DOHH2 (cell line): Measurements from ENCODE around the gene WWOX.

Source experiments
- H3F3A ChIP-seq: fragments of 200-600 bp; sonication (generic), shearing (Covaris generic); 2 replicates; pipeline ENCODE4 v1.6.0; 2016; ENCODE audit warnings: antibody characterized with exemption, mild to moderate bottlenecking; ENCODE audit not compliant: control insufficient read depth, insufficient read depth
- H3K27ac ChIP-seq: fragments of 200-600 bp; sonication (generic); 2 replicates; pipeline ENCODE4 v1.5.1; 2014; ENCODE audit warnings: low read depth, mild to moderate bottlenecking, low read length, moderate library complexity
- H3K27me3 ChIP-seq: fragments of 200-600 bp; sonication (generic); 2 replicates; pipeline ENCODE4 v1.6.1; 2014; ENCODE audit warnings: mild to moderate bottlenecking, low read length, mixed read lengths; ENCODE audit not compliant: control insufficient read depth
- H3K36me3 ChIP-seq: fragments of 200-600 bp; sonication (generic); 2 replicates; pipeline ENCODE4 v1.6.1; 2014; ENCODE audit warnings: mild to moderate bottlenecking, low read length, moderate library complexity, mixed read lengths; ENCODE audit not compliant: control insufficient read depth
- H3K4me1 ChIP-seq: fragments of 200-600 bp; sonication (generic); 2 replicates; pipeline ENCODE4 v1.6.1; 2014; ENCODE audit warnings: mild to moderate bottlenecking, low read length, mixed read lengths; ENCODE audit not compliant: control insufficient read depth
- H3K4me2 ChIP-seq: fragments of 200-600 bp; sonication (generic); 2 replicates; pipeline ENCODE4 v1.6.0; 2014; ENCODE audit warnings: mild to moderate bottlenecking, low read length, moderate library complexity
- H3K4me3 ChIP-seq: fragments of 200-600 bp; sonication (generic); 2 replicates; pipeline ENCODE4 v1.5.1; 2014; ENCODE audit warnings: mild to moderate bottlenecking, low read length, mixed read lengths
- H3K79me2 ChIP-seq: fragments of 200-600 bp; sonication (generic); 2 replicates; pipeline ENCODE4 v1.6.1; 2014; ENCODE audit warnings: mild to moderate bottlenecking, low read length, mixed read lengths; ENCODE audit not compliant: control insufficient read depth
- H3K9me2 ChIP-seq: fragments of 200-600 bp; sonication (generic); replicated peaks from 2 replicates; pipeline ENCODE4 v1.6.1; 2014; ENCODE audit warnings: mild to moderate bottlenecking, low read length, mixed read lengths; ENCODE audit not compliant: control insufficient read depth
- H3K9me3 ChIP-seq: fragments of 200-600 bp; sonication (generic); 2 replicates; pipeline ENCODE4 v1.6.1; 2014; ENCODE audit warnings: antibody characterized with exemption, low read length, mixed read lengths; ENCODE audit not compliant: control insufficient read depth, insufficient read depth
- H4K20me1 ChIP-seq: fragments of 200-600 bp; sonication (generic); 2 replicates; pipeline ENCODE4 v1.6.0; 2014; ENCODE audit warnings: low read depth, mild to moderate bottlenecking, antibody characterized with exemption, low read length, moderate library complexity; ENCODE audit not compliant: control insufficient read depth, insufficient read depth
- CTCF ChIP-seq: fragments of 200-600 bp; sonication (generic); IDR thresholded peaks from one replicate; pipeline ENCODE4 v1.5.1; 2014; ENCODE audit warnings: antibody characterized with exemption, mild to moderate bottlenecking, low read depth, low read length; ENCODE audit not compliant: poor library complexity, severe bottlenecking
- EZH2phosphoT487 ChIP-seq: fragments of 200-600 bp; sonication (generic); IDR thresholded peaks from 2 replicates; pipeline ENCODE4 v1.6.1; 2017; ENCODE audit warnings: borderline replicate concordance, mild to moderate bottlenecking, antibody characterized with exemption, low read length, moderate library complexity, mixed read lengths

WWOX gene

GRCh38 chr16:78672779-78673556, 573.5 kb downstream of the WWOX start:
- Histone ChIP-seq H3K4me3 (no peak overlapping the region), H3K9me3 (no peaks in the 10 kb centered on the region), H3K27ac (no peak overlapping the region), H4K20me1 (no peaks in the 10 kb centered on the region), H3K27me3 (no peaks in the 10 kb centered on the region), H3K4me2 (no peak overlapping the region), H3K79me2 (no peaks in the 10 kb centered on the region), H3K36me3 (no peaks in the 10 kb centered on the region), H3K9me2 (no peaks in the 10 kb centered on the region), H3K4me1 (no peaks in the 10 kb centered on the region), H3F3A (no peaks in the 10 kb centered on the region)
- no peak for TF ChIP-seq EZH2phosphoT487
- no peak for TF ChIP-seq CTCF

DNA sequence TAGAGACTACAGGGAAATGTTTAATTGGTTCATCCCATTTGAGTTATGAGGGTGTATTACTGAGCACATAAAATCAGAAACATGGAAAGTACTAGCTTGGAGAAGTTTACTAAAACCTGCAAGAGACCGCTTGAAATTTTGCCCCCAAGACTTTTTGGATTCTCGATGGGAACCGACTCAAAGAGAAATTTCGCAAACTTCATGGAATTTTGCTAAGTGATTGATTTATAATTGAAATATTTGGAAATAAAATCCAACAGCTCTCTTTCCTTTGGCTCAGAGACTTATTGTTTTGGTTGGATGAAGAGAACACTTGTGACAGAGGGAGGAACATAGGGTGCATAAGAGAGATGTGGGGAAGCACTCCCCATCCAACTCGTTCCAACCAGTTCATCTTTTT, 574.4 kb downstream of the WWOX start:
- no peaks in the 10 kb centered on the region for H4K20me1 ChIP-seq
- no peaks in the 10 kb centered on the region for H3K27me3 ChIP-seq
- H3K9me2 ChIP-seq = no peaks in the 10 kb centered on the region
- H3K36me3 ChIP-seq = no peaks in the 10 kb centered on the region
- H3F3A ChIP-seq = no peaks in the 10 kb centered on the region
- TF ChIP-seq EZH2phosphoT487 = no peak
- TF ChIP-seq CTCF = no peak
- H3K27ac ChIP-seq = no peak overlapping the region
- no peak overlapping the region for H3K4me2 ChIP-seq
- no peaks in the 10 kb centered on the region for H3K4me1 ChIP-seq
- no peaks in the 10 kb centered on the region for H3K9me3 ChIP-seq
- no peak overlapping the region for H3K4me3 ChIP-seq
- no peaks in the 10 kb centered on the region for H3K79me2 ChIP-seq

- no peaks in the 10 kb centered on the region for H3K79me2 ChIP-seq
- no peaks in the 10 kb centered on the region for H3K4me1 ChIP-seq
- H3K4me2 ChIP-seq = no peak overlapping the region
- H4K20me1 ChIP-seq = no peaks in the 10 kb centered on the region
- H3K36me3 ChIP-seq = no peaks in the 10 kb centered on the region
- no peak overlapping the region for H3K4me3 ChIP-seq
- TF ChIP-seq EZH2phosphoT487 (no peak), CTCF (no peak)
- no peaks in the 10 kb centered on the region for H3K9me3 ChIP-seq
- H3K9me2 ChIP-seq = no peaks in the 10 kb centered on the region
- H3F3A ChIP-seq = no peaks in the 10 kb centered on the region
- no peak overlapping the region for H3K27ac ChIP-seq
- no peaks in the 10 kb centered on the region for H3K27me3 ChIP-seq
Measured at GRCh38 chr16:78675312-78675711, 575.9 kb downstream of the WWOX start.
